H1 (cell line): ENCODE results near the gene ENDOD1. TPM values are rescaled to one million over a fixed set of nuclear protein-coding genes. Genes with fewer than 3 reads are reported as not detected.

ENCODE experiments used
- ASH2L ChIP-seq: fragments of 200-600, 300-600 bp; sonication (generic); IDR thresholded peaks from one replicate; pipeline ENCODE4 v1.7.1; 2017; ENCODE audit warnings: low read length
- CTBP2 ChIP-seq: IDR thresholded peaks from 2 replicates; pipeline ENCODE4 v1.7.0; 2011; ENCODE audit warnings: borderline replicate concordance, mild to moderate bottlenecking, moderate library complexity, mixed read lengths, low read length; ENCODE audit not compliant: insufficient read depth, insufficient read length
- JUND ChIP-seq: IDR thresholded peaks from 2 replicates; pipeline ENCODE4 v1.6.1; 2011; ENCODE audit warnings: mild to moderate bottlenecking, improper control_type of control experiment, low read length
- SUZ12 ChIP-seq: fragments of 200-600 bp; sonication (generic); IDR thresholded peaks from 2 replicates; pipeline ENCODE4 v1.6.1; 2012; ENCODE audit warnings: mild to moderate bottlenecking, inconsistent platforms, low read length, moderate library complexity, mixed read lengths
- polyA plus RNA-seq, 7 experiments: library from polyadenylated mRNA; depleted of rRNA in 3 of 7; stranded (reverse) in 5 of 7; unstranded in 2 of 7; fragments of >200 nt in 5 of 7; fragments of 200-250 nt in 2 of 7; gene quantifications; 1 replicate in 5 of 7; 2 replicates in 1 of 7; 4 replicates in 1 of 7; pipeline versions ENCODE4 v1.2.1 to v1.2.3, GENCODE V29; 2011 to 2013; ENCODE audit warnings: missing spikeins in 2 of 7, mixed read lengths in 2 of 7
- total RNA-seq: library from RNA; stranded (reverse); fragmentation: NEBNext Ultra II Directional; extraction: Animal tissue kit (Norgen Biotek cat#: 25700); gene quantifications from 2 replicates; pipeline ENCODE4 v1.2.1, GENCODE V29; 2021

ENDOD1 gene
- total and polyA plus RNA-seq, 2 of the 8 experiments (the other 6 are each of a cell fraction or from before 2014, with no cell fraction given): 1.2 to 2.5 TPM

GRCh38 chr11:95103701-95104100 lies 14.1 kb downstream of the ENDOD1 start (continued):
- no peak for TF ChIP-seq CTBP2
- no peak for TF ChIP-seq ASH2L
- no peak for TF ChIP-seq JUND
- no peak for TF ChIP-seq SUZ12
